GM19328 (cell line): Measurements from ENCODE around the gene PHTF2.
A peak's percentile ranks its signal among the peaks of the same experiment; 100 is the strongest.
"Not testable (repeated sequence)": the region's sequence is repeated elsewhere in the genome, so short reads cannot be mapped to it uniquely, and the experiment has no call there.

ENCODE experiments used
- ATAC-seq: cut with Tn5 transposase; IDR thresholded peaks from one replicate; pipeline ENCODE4 v1.9.1; 2021; ENCODE audit warnings: mild to moderate bottlenecking, moderate library complexity; ENCODE audit not compliant: unreplicated experiment

PHTF2 gene

DNA sequence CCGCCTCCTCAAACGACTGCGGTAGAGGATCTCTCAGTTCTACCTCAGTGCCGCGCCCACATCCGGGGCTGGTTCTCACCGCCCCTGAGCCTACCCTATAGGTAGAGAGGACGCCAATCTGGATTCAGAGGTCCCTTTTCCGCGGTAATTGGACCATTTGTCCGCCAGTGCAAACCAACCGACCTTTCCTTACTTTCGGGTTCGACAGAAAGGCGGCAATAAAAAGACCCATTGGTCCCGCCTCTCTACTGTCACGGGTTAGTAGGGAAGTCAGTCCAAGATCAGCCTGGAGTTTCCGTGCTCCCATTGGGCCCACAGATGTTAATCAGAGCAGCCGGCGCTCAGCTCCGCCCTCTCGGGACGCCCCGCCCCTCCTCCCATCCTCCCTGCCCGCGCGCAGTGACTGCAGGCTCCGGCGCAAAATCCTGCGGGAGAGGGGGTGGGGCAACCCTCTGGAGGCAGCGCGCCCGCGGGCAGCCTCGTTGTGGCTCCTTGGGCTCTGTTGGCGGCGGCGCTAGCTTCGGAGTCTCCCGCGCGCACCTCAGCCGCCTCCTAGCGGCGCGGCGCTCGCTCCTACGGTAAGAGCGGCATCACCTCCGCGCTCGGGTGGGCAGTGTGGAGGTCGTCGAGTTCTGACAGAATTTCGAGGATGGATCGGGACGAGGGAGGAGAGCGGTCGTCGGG is at the start of gene PHTF2, which contains the start of gene TMEM60:
Gene PHTF2 (plus strand): TSS at position 380 of the 684 bp plus-strand sequence.
Gene TMEM60 (minus strand): TSS at position 41 of the 684 bp plus-strand sequence. CDS start 4,061 bp downstream, outside the sequence.
- ATAC-seq: peak; percentile 94

DNA sequence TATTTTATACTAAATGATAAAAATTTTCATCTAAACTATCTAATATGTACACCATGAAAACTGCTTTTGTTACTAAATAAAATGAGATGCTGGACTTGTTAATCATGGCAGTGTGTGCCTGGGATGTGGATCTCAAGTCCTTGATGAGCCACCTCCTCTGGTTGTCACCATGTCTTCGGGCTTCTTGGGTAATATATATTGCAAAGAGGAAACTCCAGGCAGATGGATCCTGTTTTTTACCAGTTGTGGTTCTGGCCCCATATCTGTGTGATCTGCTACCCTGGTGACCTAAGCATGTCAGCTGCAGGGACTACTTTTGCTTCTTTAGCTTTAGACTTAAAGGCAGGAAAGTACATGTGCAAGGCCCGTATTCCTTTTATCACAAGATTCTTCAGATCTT is 46.6 kb upstream of the PHTF2 start:
- no peak for ATAC-seq

DNA sequence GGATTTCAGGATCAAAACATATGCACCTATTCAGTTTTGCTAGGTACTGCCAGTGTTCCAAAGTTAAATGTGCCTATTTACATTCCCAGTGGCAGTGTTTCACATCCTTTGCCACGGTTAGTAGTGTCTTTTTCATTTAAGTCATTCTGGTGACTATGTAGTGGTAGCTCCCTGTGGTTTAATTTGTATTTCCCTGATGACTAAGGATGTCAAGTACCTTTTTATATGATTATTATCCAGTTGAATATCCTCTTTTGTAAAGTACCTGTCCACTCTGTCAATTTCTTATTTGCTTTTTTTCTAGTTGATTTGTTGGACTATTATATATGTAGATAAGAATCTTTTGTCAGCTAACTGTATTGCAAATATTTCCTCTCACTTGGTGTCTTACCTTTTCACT is 45.4 kb upstream of the PHTF2 start:
- ATAC-seq: no peak

DNA sequence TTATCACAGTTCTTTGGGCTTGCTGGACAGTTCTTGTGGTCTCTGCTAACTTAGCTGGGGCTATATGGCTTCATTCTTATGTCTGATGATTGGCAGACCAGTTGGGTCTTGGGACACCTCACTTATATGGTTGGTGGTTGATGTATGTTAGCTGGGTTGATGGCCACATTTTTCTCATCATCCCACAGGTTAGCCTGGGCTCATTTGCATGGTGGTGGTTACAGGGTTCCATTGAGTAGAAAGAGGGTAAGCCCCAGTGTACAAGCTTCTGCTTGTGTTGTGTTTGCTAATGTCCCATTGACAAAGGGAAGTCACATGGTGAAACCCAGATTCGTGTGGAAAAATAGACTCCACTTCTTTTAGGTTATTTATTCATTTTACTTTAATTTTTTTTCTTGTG is 41.0 kb upstream of the PHTF2 start:
- peak; percentile 94 for ATAC-seq

DNA sequence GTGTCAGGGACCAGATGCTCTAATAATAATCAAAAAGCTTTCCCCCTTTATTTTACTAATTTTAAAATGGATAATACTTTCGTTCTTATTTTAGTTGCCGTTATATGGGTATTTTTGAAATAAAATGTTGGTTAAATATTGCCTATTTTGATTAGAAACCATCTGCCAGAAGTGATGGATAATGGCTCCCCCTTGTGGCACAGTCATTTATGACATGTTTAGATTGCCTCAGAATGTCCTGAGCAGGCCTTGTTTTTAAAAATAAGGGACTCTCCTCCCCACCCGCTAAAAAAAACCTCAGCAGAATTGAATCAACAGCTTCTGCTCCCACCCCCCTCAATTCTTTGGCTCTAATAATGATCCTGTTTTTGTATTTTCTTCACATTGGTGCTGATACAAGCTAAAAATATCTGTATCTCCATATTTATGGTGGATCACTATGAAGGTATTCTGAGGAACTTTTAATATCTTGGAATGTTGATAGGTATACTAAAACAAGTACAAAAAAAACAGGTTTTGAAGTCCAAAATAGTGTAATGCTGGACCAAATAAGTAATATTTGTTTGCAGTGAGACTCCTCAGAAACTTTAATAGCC is 39.2 kb upstream of the PHTF2 start:
- ATAC-seq: no peak

DNA sequence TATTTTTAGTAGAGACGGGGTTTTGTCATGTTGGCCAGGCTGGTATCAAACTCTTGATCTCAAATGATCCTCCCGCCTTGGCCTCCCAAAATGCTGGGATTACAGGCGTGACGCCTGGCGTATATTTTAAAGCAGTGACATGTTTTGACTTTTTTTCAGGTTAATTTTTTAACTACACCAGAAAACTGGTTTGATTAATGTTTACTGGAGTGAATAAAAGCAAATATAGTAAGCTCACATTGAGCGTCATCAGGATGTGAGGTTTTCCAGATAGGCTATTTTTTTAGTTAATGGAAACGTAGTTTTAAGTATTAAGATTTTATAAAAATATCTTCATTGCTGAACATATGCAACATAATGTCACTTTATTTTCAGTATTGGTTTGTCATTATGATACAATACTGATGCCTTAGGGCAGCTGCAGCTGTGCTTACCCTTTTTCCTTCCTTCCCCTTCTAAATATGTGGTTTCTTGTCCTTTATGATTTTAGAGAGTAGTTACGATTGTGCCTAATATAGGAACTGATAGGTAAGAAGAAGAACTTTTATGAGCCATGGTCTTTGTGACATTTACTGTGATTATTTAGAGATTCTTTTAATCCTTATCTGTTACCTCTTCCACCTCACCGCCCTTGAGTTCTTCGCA is 37.6 kb upstream of the PHTF2 start:
- ATAC-seq: no peak

DNA sequence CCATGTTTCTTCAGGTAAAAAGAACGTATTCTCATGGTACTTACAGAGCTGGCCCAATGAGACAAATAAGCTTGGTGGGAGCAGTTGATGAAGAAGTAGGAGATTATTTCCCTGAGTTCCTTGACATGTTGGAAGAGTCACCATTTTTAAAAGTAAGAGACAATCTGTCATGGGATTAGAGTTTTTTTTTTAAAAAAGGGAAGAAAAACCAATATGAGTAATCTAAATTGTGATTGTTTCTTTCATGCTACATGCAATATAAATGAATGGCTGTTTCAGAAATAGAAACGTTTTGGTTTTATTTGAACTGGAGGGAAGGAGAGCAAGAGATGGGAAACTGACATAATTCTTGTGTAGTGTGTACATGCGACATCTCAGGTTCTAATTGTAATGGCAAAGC is 33.1 kb upstream of the PHTF2 start:
- no peak for ATAC-seq

DNA sequence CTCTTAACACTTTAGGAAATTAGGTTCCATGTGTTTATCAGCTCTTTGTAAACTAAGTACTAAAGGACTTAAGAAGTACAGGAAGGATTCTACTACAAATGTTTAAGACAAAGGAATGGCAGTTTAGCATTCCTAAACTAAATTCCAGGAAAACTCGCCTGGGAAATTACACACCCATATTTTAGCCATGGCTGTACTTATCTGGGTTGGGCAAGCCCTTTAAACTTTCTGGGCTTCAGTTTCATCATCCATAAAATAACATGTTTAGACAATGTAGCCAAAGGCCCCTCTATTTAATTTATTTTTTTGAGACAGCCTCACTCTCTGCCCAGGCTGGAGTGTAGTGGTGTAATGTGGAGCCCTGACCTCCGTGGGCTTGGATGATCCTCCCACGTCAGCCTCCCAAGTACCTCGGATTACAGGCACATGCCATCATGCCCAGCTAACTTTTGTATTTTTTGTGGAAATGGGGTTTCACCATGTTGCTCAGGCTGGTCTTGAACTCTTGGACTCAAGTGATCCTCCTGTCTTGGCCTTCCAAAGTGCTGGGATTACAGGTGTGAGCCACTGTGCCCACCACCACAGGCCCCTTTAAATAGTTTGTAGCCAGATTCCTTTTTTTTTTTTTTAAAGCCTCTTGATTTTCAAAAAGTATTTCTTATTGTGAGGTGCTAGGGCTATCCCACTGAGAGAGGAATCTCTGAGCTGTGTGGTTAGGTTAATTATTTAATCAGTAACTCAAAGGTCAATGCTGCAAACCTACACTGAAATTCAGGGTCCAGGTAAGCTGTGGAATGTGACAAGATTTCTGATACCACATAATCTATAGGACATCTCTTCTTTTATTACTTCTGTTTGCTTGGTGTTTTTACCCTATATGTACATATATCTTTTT is 32.4 kb upstream of the PHTF2 start:
- no peak for ATAC-seq

DNA sequence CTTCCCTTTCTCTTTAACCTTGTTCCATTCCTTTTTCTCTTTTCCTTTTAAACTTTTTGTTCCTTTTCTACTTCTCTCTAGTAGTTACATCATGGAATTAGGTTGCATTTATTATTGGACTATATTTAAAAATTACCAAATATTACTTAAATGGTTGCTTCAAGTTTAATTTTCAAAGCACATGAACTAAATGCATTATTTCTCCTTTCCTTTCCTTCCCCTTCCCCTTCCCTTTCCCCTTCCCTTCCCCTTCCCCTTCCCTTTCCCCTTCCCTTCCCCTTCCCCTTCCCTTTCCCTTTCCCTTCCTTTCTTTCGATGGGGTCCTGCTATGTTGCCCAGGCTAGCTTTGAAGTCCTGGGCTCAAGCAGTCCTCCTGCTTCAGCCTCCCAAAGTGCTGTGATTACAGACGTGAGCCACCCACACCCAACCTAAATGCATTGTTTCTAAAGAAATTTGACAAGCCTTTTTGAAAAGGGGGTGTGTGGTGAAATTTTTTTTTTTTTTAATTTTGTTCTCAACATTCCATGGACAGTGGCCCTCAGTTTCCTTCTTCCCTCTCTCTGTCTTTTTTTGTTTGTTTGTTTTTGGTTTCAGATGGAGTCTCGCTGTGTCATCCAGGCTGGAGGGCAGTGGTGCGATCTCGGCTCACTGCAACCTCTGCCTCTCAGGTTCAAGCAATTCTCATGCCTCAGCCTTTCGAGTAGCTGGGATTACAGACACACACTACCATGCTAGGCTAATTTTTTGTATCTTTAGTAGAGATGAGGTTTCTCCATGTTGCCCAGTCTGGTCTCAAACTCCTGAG is 31.6 kb upstream of the PHTF2 start:
- ATAC-seq: no peak

DNA sequence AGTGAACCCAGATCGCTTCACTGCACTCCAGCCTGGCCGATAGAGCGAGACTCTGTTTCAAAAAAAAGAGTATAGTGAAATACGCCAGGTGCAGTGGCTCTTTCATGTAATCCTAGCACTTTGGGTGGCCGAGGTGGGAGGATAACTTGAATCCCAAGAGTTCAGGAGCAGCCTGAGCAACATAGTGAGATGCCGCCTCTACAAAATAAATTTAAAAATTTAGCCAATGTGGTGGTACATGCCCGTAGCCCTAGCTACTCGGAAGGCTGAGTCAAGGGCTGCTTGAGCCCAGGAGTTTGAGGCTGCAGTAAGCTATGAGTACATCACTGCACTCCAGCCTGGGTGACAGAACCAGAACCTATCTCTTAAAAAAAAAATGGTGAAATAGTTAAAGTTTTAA is 28.3 kb upstream of the PHTF2 start:
- no peak for ATAC-seq

DNA sequence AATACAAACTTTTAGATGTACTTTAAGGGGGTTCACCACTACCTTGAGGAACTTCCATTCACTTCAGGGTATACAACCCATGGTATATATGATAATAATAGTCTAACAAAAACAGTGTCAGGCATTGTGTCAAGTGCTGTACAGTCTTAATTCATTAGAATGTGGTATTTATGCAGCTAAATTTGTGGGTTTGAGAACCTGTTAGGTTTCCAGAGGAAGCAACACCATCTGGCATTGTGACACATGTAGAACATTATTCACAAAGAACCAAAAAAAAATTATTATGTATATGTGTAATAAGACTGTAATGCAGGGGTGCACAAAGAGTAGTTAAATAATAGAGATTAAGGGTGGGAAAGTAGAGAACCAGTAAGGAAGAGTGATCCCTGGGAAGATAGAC is 26.7 kb upstream of the PHTF2 start:
- no peak for ATAC-seq

DNA sequence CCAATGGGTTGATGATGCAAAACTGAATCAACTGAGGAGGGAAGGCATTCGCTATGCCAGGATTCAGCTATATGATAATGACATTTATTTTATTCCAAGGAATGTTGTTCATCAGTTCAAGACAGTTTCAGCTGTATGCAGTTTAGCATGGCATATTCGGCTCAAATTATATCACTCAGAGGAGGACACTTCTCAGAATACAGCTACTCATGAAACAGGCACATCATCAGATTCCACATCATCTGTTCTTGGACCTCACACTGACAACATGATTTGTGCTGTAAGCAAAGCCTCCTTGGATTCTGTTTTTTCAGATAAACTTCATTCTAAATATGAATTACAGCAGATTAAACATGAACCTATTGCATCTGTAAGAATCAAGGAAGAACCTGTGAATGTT is 20.0 kb upstream of the PHTF2 start:
- no peak for ATAC-seq

DNA sequence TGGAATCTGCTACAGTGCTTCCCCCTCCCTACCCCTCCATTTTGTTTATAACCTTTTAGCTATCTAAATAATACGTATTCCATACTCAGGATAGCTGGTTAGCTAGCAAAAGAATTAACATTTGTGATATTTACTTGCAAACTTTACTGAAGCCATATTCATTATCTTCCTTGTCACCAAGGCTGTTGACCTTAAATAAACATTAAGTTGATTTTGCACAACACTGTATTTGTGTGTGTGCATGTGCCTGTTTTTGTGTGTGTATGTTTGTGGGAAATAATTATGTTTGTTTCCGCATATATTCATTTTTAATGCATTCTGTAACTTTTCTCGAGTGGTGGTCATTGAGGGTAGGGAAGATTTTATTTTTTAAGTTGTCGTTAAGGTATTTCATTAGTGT is 16.2 kb upstream of the PHTF2 start:
- no peak for ATAC-seq

DNA sequence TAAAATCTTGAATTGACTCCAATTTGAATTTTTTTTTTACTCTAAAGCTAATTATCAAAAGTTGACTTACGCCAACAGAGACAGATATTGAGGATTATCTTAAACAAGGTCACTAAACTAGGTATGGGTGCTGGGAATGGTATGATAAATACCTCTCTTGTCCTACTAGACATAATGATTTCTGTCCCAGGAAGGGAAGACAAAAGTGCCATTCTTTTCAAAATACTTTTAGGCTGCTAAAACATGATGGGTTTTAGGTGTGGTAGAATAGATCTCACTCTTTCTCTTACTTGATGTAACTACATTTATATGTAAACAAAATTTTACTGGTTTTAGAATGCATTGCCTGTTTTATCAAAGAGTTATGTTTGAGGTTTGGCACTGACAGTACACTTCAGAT is 15.5 kb upstream of the PHTF2 start:
- ATAC-seq: no peak

DNA sequence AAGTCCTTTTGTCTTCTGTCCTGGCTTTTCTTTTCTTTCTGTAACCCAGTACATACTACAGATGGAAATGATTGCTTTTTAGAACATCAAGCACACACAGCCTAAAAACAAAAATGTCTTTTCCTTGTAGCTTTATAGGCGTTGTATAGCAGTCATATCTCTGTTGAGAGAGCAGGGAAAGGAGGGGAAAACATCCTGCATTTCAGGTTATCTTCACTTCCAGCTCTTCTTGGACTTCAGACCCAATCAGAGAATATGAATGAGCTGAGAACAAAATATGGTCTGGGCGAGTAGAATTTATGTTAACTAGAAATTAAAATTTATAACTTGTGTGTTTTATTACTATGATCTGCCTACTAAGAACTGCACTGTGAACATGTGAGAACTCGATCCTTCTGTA is 15.0 kb upstream of the PHTF2 start:
- no peak for ATAC-seq

DNA sequence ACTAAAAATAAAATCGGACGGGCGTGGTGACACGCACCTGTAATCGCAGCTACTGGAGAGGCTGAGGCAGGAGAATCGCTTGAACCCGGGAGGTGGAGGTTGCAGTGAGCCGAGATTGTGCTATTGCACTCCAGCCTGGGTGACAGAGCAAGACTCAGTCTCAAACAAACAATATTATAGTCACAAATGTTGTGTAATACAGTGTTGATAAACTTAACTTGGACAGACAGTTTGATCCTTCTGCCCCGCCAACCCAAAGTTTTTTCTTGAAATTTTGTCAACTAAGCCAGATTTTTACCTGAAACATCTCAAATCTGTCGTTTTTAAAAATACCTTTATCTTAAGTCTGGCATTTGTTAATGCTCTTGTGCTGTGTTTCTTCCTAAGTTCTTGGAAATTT is 14.1 kb upstream of the PHTF2 start:
- not testable (repeated sequence) for ATAC-seq

DNA sequence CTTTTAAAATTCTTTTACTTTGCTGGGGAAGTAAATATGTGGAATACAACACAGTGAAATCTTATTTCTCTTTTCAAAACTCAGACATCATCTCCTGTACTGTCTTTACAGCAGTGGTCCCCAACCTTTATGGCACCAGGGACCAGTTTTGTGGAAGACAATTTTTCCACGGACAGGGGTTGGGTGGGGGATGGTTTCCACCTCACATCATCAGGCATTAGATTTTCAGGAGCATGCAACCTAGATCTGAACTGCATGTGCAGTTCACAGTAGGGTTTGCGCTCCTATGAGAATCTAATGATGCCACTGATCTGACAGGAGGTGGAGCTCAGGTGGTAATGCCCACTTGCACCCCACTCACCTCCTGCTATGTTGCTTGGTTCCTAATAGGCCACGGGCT is 12.6 kb upstream of the PHTF2 start:
- no peak for ATAC-seq

DNA sequence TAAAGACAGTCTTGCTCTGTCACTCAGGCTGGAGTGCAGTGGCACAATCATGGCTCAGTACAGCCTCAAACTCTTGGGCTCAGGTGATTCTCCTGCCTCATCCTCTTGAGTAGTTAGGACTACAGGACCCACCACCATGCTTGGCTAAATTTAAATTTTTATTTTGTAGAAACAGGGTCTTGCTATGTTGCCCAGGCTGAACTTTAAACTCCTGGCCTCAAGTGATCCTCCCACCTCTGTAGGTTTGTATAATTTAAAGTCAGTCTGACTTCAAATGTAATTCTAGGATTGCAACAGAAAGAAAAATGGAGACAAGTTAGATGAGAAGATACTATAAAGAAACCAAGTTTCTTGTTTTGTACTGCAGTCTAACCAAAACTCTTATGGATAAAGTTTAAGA is 11.8 kb upstream of the PHTF2 start:
- no peak for ATAC-seq

DNA sequence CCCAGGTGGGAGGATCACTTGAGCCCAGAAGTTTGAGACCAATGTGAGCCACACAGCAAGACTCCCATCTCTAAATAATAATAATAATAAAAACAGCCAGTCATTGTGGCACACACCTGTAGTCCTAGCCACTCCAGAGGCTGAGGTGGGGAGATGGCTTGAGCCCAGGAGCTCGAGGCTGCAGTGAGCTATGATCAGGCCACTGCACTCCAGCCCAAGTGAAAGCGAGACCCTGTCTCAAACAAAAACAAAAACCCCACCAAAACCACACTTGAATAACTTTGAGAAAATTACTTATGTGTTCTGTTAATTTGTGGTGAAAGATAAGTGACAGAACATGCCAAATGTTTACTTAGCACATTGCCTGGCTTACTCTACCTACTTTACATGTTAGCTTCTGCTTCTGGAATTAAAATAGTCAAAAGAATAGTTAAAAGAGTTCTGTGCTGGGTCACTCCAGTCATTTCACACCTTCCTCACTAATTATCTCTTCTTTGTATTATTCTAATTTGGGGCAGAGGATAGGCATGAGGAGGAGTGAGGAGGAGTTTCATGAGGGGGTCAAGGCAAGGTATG is 10.2 kb upstream of the PHTF2 start:
- no peak for ATAC-seq

DNA sequence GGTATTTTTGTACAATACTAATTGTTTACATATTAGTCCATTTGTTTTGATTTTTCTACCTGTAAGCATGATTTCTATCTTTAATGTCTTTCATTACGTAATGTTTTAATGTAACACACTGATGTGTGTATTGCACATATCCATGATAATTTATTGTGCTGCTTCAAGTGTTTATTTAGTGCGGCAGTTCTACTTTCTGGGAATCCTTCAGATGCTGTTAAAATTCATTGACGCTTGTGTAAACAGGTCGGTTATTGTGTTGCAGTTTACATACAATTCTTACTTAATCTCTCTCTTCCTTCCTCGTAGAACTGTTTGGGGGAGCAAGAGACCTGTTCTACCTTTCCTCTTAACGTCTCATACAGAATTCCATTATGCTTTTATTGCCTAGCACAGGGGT is 7.2 kb upstream of the PHTF2 start:
- ATAC-seq: no peak
